B cell (primary cell): Measurements from ENCODE around the gene CD44.

ENCODE experiments used
- EZH2 ChIP-seq: IDR thresholded peaks from 2 replicates; pipeline ENCODE4 v1.6.1; 2012; ENCODE audit warnings: borderline replicate concordance, low read depth, mild to moderate bottlenecking, moderate library complexity, low read length; ENCODE audit not compliant: insufficient read depth, poor library complexity, severe bottlenecking
- TF ChIP-seq, protein P1 (sequence below): fragments of 200-600 bp; IDR thresholded peaks from one replicate; pipeline ENCODE4 v1.8.0; 2022; ENCODE audit warnings: antibody characterized with exemption, mild to moderate bottlenecking

DNA sequence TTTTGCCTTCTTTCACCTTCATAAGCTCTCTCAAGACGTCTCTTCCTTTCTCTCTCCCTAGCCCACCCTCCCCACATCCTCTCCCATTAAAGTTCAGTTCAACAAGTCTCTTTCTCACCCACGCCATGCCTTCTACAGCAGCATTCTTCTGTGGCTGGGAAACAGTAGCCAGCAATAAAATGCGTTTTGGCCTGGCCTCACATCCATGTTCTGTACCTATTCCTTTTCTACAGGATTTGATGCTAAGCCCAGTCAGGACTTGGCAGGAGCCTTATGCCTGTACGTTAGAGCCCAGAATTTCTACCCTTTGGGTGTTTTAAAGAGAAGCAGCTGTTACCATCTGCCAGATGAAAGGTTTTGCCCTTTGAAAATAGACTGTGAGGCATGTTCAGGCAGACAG is 7.1 kb upstream of the CD44 start:
- TF ChIP-seq, protein P1, sequence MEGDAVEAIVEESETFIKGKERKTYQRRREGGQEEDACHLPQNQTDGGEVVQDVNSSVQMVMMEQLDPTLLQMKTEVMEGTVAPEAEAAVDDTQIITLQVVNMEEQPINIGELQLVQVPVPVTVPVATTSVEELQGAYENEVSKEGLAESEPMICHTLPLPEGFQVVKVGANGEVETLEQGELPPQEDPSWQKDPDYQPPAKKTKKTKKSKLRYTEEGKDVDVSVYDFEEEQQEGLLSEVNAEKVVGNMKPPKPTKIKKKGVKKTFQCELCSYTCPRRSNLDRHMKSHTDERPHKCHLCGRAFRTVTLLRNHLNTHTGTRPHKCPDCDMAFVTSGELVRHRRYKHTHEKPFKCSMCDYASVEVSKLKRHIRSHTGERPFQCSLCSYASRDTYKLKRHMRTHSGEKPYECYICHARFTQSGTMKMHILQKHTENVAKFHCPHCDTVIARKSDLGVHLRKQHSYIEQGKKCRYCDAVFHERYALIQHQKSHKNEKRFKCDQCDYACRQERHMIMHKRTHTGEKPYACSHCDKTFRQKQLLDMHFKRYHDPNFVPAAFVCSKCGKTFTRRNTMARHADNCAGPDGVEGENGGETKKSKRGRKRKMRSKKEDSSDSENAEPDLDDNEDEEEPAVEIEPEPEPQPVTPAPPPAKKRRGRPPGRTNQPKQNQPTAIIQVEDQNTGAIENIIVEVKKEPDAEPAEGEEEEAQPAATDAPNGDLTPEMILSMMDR, result no peak
- no peak for TF ChIP-seq EZH2
